ENCODE results near the gene UFM1.

DNA sequence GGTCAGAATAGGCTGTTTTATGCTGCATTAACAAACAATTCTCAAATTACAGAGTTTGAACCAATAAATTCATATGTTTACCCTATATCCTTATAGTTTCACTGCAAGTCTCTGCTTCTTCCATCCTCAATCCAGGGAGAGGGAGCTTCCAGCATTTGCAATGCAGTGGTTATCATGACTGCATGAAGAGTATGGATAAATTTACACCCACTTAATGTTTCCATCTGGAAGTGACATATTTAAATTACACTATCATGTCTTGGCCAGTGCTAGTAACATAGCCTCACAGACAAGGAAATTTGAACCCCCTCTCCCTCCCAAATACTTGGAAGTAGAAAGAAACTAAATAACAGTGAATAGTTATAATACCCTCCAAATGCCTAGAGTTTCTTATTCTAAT lies 33.5 kb upstream of the UFM1 start:
- TF ChIP-seq, protein P1, sequence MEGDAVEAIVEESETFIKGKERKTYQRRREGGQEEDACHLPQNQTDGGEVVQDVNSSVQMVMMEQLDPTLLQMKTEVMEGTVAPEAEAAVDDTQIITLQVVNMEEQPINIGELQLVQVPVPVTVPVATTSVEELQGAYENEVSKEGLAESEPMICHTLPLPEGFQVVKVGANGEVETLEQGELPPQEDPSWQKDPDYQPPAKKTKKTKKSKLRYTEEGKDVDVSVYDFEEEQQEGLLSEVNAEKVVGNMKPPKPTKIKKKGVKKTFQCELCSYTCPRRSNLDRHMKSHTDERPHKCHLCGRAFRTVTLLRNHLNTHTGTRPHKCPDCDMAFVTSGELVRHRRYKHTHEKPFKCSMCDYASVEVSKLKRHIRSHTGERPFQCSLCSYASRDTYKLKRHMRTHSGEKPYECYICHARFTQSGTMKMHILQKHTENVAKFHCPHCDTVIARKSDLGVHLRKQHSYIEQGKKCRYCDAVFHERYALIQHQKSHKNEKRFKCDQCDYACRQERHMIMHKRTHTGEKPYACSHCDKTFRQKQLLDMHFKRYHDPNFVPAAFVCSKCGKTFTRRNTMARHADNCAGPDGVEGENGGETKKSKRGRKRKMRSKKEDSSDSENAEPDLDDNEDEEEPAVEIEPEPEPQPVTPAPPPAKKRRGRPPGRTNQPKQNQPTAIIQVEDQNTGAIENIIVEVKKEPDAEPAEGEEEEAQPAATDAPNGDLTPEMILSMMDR (IDR thresholded peaks at IDR 0.05; ENCODE audit: poor library complexity), result no peak
- TF ChIP-seq EZH2 (IDR thresholded peaks at IDR 0.05; ENCODE audit: borderline replicate concordance) (no peak), EZH2phosphoT487 (IDR thresholded peaks at IDR 0.05; ENCODE audit: low read depth, severe bottlenecking, unreplicated experiment) (no peak)
